ENCODE data around the gene ZNFX1. TPM values are rescaled to one million over a fixed set of nuclear protein-coding genes. Genes with fewer than 3 reads are reported as not detected.
A peak's percentile ranks its signal among the peaks of the same experiment; 100 is the strongest.

ZNFX1 gene
- total RNA-seq, 1 donor from 2014 or later, result 19.3 TPM

DNA sequence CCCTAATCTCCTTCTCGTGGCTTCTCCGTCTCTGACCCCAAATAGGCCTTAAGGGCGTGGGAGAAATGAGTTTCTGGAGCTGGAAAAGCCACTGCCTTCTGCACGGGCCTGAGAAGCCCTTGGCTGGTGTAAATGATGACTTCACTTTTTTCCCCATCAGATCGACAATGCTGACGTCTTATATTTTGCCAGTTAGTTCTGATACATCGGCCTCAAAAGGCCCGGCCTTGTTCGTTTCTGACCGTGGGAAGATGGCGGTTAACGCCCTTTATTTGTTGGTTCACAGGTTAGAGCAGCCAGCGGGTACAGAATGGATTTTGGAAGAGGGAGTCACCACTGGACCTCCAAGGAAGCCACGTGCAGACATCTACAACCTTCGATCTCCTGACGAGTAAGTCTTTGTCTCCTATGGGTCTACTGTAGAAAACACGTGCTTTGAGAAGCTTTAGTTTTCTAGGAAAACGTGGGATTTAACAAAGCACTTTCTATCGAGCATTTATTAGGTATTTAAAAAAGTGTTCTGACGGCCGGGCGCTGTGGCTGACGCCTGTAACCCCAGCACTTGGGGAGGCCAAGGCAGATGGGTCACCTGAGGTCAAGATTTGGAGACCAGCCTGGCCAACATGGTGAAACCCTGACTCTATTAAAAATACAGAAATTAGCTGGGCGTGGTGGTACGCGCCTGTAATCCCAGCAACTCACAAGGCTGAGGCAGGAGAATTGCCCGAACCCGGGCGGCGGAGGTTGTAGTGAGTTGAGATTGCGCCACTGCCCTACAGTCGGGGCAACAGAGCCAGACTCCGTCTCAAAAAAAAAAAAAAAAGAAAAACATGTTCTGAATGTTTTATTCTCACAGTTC, 1.2 kb upstream of the ZNFX1 start:
- no peak for DNase-seq

DNA sequence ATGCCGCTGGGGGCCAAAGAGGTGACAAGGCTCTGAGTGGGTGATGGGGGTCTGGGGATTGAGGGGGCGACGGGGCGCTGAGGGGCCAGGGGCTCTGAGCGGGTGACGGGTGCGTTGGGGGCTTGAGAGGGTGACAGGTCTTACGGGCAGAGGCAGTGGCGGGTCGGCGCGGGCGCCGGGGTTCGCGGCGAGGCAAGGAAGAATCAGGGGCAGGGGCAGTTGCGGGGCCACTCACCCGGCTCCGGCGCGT, 146 bp downstream of the ZNFX1 start:
- no peak for DNase-seq

DNA sequence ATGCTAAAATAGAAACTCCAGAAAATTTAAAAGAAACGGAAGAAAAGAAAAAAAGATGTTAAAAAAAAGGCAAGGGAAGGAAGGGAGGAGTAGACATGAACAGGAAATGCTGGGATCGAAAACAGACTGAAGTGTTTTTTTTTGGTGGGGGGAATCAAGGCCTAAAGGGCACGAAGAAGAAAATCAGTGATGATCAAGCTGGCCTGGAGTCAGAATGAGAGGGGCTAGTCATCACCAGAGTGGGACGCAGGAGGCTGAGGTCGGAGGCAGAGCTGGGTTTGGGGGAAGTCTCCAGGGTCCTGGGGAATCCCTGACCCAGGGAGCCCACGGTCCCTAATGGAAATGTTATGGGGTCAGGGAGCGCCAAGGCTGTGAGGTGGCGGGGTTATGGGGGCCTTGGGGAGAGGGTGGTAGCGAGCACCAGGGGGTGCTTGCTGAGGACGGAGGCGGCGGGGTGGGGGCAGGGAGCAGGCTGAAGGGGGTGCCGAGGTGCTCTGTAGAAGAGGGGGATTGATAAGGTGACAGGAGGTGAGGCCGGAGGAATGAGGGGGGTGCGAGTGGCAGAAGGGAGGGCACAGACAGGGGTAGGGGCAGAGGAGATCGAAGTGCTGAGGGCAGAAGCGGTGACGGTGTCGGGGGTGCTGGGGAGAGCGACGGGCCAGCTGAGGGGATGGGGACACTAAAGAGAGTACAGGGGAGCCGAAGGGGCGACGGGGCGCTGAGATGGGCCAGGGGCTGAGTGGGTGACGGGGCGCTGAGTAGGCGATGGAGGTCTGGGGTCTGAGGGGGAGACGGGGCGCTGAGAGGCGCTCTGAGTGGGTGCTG, 684 bp downstream of the ZNFX1 start:
- peak; percentile 47 for DNase-seq

DNA sequence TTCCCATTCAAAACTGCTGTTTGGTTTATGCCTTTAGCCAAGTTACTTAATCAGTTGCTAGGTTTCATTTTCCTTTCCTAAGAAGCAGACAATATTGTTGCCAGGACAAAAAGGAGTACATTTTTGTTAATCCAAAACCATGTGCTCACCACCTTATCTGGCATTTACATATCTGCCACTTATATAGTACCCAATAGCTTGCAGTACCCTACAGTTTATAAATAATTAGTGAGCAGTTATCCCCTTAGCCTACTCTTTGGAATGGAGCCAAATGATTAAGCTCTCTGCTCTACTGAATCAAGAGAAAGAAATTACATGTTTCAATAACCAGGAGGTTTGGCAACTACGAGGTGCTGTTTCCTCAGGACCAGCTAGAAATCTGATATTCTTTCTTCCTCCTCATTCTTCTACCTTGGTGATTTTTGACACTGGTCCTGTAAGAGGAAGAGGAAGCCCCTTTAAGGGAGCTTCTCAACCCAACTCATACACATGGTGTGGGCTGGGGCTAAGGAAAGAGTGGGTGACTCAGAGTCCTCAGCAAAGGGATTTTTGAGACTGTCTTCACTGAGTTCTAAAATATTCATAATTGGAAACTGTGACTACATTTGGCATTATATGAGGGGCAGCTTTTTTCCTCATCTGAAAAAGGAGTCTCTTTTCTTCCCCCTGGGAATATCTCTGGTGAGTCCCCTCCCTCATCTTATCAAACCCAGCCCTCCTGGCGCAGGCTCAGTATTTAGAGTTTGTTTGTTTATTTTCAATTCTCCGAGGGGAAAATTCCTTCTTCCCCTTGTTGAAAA, 1.5 kb downstream of the ZNFX1 start:
- peak; percentile 60 for DNase-seq

DNA sequence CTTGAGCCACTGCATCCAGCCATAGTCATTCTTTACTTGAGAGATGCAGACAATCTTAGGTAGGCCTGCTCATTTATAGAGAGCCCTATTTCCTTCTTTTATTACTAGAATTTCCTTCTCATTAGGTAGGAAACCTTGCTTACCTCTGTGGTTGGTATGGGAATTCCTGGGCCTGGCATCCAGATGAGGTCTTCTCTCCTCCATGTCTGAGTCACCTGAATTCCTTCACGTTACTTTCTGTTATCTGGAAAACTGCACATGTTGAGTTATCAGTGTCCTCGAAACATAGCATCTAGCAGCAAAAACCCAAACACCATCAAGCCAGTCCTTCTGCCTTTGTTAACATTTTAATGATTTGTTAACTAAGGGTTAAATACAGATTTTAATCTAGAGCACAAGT, 2.2 kb downstream of the ZNFX1 start:
- no peak for DNase-seq

DNA sequence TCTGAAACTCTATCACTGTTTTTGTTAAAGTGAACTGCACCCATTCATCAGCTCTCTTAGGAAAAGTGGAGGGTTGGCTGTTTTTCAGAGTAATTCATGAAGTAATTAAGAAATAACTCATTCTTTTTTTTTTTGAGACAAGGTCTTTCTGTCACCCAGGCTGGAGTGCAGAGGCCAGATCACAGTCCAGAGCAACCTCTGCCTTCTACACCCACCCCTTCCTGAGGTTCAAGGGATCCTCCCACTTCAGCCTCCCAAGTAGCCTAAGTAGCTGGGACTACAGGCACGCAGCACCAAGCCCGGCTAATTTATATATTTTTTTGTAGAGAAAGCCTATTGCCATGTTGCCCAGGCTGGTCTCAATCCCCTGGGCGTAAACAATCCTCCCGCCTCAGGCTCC, 2.6 kb downstream of the ZNFX1 start:
- no peak for DNase-seq

DNA sequence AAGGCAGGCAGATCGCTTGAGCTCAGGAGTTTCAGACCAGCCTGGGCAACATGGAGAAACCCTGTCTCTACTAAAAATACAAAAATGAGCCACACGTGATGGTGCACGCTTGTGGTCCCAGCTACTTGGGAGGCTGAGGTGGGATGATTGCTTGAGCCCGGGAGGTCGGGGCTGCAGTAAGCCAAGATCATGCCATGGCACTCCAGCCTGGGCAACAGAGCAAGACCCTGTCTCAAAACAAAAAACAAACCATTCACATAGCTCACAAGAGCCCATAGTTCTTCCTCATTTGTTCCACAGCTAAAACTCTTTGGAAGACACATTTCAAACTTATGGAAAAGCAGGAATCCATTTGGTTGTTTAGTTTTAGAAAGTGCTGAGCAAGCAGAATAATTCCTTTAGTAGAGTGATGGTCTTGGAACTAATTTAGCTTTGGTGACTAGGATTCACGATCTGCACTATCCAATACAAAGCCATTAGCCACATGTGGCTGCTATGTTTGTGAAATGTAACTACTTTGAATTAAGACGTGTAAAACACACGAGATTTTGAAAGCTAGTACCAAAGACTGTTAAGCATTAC, 4.1 kb downstream of the ZNFX1 start:
- no peak for DNase-seq

DNA sequence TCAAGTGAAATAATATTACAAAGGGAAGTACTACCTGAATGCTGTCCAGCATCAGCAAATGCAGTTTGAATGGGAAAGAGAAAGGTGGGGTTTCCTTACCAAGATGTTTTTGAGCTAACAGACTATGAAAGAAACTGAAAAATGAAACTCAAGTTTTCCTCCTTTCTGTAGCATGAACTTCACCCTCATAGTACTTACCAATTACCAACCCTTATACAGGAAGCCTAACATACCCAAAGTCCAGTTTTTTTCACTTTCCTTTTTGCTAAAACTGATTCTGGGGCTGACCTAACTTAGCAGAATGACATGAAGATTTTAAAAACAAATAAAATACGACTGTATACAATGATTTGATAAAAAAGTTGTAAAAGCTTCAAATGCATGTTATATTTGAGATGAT, 5.2 kb downstream of the ZNFX1 start:
- DNase-seq, result no peak

DNA sequence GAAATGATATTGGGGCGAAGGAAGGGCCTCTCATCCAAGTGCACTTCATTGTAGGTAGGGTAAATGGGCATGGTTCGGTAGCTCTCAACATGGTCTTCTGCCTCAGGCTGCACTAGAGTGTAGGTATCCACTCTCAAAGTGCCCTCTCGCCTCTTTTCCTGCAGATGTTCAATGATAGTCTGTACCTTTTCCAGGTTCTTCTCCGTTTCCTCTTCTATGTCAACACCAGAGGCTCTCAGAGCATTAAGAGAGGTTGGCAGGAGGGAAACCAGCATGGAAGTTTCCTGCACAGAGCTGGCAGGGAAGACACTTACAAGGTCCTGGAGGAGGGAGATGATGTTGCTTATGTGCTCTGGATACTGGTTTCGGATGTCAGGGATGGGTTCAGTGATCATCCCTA, 7.1 kb downstream of the ZNFX1 start:
- no peak for DNase-seq

DNA sequence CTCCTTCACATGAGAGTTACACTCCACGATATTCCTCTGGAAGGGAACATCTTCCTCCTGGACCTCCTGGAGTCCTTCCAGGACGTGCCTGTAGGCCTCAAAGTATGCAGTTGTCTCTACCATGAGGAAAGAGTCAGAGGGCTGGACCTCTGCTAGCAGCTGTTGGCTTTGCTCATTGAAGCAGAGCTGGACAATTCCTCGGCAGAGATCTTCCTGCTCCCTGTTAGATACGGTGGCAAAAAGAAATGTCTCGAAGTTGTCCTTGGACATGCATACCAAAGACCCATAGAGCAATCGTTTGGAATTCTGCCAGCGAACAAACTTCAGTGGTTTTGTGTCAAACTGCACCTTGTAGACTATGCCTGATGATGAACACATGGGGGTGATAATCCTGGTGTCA, 7.7 kb downstream of the ZNFX1 start:
- DNase-seq, result peak; percentile 49

DNA sequence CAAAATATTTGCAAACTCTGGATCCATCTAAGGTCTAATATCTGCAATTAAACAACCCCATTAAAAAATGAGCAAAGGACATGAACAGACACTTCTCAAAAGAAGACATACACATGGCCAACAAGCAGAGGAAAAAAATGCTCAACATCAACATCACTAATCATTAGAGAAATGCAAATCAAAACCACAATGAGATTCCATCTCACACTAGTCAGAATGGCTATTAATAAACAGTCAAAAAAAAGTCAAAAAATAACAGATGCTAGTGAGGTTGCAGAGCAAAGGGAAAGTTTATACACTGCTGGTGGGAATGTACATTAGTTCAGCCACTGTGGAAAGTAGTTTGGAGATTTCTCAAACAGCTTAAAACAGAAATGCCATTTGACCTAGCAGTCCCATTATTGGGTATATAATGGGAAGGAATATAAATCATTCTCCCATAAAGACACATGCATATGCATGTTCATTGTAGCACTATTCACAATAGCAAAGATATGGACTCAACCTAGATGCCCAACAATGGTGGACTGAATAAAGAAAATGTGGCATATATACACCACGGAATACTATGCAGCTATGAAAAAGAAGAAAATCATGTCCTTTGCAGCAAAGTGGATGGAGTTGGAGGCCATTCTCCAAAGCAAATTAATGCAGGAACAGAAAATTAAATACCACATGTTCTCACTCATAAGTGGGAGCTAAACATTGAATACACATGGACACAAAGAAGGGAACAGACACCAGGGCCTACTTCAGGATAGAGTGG, 9.1 kb downstream of the ZNFX1 start:
- no peak for DNase-seq

DNA sequence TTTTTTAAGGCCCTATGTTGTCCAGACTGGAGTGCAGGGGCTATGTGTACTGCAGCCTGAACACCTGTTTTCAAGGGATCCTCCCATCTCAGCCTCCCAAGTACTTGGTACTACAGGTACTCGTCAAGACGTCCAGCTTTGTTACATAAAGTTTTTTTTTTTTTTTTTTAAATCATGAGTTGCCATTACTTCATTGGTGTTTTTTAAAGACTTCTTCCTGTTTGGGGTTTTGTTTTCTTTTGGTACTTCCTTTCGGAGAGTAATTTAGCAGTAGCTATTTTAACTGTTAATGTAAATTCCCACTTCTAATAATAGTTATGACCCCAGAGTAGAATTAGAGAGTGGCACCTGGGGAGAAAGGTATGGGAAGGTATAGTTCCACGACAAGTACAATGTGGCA, 10.5 kb downstream of the ZNFX1 start:
- no peak for DNase-seq

DNA sequence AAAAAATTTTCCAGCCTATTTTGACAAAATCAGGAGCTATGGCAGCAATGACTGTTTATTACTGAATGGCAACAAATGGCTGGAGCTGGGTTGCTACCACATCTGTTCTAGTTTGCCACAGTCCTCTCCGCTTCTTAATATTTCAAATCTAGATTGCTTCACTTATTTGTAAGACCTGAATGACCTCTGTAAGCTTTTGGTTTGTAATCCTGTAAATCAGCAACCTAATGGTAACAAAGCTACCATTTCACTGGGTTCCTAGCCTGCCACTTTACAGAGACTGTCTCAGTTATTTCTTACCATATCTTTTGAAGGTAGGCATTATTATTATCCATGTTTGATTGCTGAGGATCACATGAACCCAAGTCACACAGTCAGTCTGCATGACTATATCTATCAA, 15.4 kb downstream of the ZNFX1 start:
- DNase-seq, result no peak

DNA sequence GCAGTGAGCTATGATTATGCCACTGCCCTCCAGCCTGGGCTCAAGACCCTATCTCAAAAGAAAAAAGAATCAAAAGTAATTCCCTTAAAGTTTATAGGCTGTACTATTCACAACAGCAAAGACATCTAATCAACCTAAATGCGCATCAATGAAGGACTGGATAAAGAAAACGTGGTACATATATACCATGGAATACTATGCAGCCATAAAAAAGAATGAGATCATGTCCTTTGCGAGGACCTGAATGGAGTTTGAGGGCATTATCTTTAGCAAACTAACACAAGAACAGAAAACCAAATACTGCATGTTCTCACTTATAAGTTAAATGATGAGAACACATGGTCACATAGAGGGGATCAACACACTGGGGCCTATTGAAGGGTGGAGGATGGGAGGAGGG, 16.7 kb downstream of the ZNFX1 start:
- DNase-seq, result no peak

DNA sequence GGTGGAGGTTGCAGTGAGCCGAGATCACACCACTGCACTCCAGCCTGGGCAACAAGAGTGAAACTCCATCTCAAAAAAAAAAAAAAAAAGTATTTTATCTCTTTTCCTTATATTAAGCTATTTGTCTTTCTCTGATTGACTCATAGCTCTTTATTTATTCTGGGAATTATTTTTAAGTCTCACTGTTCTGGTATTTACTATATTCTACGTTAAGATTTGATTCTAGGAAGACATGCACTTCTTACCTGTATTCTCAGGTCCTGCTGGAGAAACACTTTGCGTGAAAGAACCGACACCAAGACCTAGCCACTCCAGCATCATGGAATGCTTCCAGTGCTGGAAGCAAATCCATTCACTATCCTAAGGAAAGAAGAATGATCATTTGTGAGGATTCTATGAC, 17.6 kb downstream of the ZNFX1 start:
- DNase-seq, result no peak

DNA sequence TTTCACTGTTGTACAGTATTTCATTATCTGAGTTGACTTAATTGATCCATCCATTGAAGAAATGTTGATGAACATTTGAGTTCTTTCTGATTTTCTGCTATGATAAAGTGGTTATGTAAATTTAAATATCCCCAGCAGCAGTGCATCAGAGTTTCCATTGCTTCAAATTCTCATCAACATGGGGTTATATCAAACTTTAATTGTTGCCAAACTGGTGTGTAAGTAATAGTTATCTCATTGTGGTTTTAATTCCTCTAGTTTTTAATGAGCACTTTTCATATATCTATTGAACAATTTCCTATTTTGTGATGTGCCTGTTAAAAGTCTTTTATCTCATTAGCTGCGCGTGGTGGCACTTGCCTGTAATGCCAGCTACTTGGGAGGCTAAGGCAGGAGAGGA, 18.1 kb downstream of the ZNFX1 start:
- no peak for DNase-seq

DNA sequence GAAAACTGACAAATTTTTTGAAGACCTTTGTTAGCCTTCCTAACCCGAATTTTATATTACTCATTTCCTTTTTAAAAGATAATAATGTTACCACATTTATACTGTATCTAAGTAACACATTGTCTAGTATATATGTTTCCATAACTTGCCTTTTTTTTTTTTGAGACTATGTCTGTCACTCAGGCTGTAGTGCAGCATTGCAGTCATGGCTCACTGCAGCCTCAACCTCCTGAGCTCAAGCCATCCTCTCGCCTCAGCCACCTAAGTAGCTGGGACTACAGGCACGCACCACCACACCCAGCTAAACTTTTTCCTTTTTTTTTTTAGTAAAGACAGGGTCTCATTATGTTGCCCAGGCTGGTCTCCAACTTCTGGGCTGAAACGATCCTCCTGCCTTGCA, 18.6 kb downstream of the ZNFX1 start:
- DNase-seq, result no peak

DNA sequence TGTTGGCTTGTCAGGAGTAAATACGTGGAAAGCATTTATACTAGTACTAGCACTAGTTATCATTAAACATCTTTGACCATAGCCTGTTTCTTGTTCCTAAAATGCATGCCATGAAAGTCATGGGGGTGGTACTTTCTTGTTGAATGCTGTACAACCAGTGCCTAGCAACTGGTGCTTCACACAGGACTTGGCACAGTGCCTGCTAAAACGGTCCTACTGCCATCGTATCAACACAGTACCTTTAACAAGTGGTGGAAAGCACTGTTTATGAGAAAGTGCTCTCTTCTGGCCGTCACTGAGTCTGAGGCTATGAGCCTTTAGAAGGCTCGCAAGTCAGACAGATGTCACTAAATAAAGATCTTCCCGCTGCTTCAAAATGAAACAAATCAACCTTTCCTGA, 21.6 kb downstream of the ZNFX1 start:
- no peak for DNase-seq

DNA sequence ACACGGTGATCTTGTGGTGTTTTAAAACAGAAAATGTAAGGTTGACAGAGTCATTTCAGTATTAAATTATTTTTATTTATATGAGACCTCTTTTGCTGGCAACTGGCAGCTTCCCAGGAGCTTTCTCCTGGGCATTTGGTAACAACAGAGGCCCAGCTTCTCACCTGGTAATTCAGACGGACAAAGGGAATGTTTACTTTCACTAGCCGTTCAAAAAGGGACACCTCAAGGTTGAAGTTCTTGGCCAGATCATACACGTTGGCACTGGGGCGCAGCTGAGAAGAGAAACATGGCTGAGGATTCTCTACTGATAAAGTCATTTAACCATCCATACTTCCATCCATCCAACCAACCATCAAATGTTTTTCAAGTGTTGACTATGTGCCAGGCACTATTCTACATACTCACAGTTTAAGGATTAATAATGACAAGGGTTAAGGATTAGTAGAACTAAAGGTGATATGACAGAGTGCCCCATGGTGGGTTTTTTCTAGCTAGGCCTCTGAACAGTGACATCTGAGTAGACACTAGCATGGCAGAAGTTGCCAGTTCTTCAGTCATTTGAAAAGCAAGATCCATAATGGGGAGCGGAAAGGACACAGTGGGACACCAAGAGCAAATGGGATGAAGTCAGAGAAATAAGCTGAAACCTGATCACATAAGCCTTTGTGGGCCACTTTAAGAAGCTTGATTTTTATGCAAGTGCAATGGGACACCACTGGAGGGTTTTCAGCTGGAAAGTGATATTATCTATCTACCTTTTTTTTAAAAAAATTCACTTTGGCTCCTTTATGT, 25.1 kb downstream of the ZNFX1 start:
- DNase-seq, result no peak

DNA sequence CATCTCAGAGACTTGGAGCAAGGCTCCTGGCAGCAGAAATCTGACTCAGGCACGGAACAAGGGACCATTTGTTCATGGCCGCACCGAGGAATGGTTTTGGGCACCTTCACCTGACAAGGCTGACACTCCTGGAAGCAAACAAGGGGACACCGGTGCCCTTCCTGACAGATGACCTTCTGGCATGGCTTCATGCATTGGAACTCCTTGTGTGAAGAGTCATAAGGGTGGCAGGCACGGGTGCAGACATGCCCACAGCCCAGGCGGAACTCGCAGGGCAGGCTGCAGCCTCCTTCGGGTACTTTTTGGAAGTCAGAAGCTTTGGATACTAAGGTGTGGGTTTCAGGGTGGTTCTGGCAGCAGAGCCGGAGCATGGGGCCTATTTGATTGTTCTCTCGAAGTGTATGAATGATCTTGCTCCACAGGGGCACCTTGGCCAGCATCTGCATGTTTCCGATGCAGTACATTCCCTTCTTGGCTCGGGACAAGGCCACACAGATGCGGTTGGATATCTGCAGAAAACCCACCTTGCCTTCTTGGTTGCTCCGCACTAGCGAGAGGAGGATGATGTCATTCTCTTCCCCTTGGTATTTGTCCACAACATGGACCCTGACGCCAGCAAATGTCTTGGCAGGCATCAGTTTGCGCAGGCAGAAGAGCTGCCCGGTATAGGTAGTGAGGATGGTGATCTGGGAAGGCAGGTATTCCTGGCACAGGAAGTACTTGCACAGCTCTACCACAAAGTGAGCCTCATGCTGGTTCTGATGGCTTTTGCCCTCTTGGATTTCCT, 28.8 kb downstream of the ZNFX1 start:
- no peak for DNase-seq
